HEK293 (cell line): ENCODE results near the gene EIF4G3.
A peak's percentile ranks its signal among the peaks of the same experiment; 100 is the strongest.

Experiments
- IKZF3 ChIP-seq: fragments of 450-650 bp; IDR thresholded peaks from 2 replicates; pipeline ENCODE4 v1.5.0; 2018; ENCODE audit warnings: missing biosample characterization, mild to moderate bottlenecking, missing genetic modification characterization, moderate library complexity
- KLF7 ChIP-seq: fragments of 450-650 bp; formaldehyde crosslinking; IDR thresholded peaks from 2 replicates; pipeline ENCODE4 v1.5.1; 2016; ENCODE audit warnings: missing biosample characterization, missing genetic modification characterization, borderline replicate concordance
- PRDM1 ChIP-seq: fragments of 450-650 bp; formaldehyde crosslinking; IDR thresholded peaks from 2 replicates; pipeline ENCODE4; 2016; ENCODE audit warnings: missing biosample characterization, missing genetic modification characterization
- RBAK ChIP-seq: fragments of 450-650 bp; formaldehyde crosslinking; IDR thresholded peaks from 2 replicates; pipeline ENCODE4 v1.5.1; 2016; ENCODE audit warnings: missing biosample characterization, missing genetic modification characterization
- SP3 ChIP-seq: fragments of 450-650 bp; formaldehyde crosslinking; IDR thresholded peaks from 2 replicates; pipeline ENCODE4 v1.5.1; 2016; ENCODE audit warnings: missing biosample characterization, missing genetic modification characterization
- ZBTB1 ChIP-seq: fragments of 450-650 bp; formaldehyde crosslinking; IDR thresholded peaks from 2 replicates; pipeline ENCODE4 v1.5.1; 2016; ENCODE audit warnings: missing biosample characterization, missing genetic modification characterization
- ZBTB48 ChIP-seq: fragments of 450-650 bp; formaldehyde crosslinking; IDR thresholded peaks from 2 replicates; pipeline ENCODE4 v1.5.1; 2016; ENCODE audit warnings: missing biosample characterization, missing genetic modification characterization
- ZFP41 ChIP-seq: fragments of 450-650 bp; formaldehyde crosslinking; IDR thresholded peaks from 2 replicates; pipeline ENCODE4 v1.5.1; 2016; ENCODE audit warnings: missing biosample characterization, missing genetic modification characterization, borderline replicate concordance
- ZNF112 ChIP-seq: fragments of 450-650 bp; formaldehyde crosslinking; IDR thresholded peaks from 2 replicates; pipeline ENCODE4 v1.5.0; 2017; ENCODE audit warnings: missing biosample characterization, missing genetic modification characterization
- ZNF133 ChIP-seq: fragments of 450-650 bp; formaldehyde crosslinking; IDR thresholded peaks from 2 replicates; pipeline ENCODE4 v1.5.1; 2016; ENCODE audit warnings: missing biosample characterization, missing genetic modification characterization
- ZNF16 ChIP-seq: fragments of 450-650 bp; formaldehyde crosslinking; IDR thresholded peaks from 2 replicates; pipeline ENCODE4 v1.5.1; 2016; ENCODE audit warnings: low read depth, missing biosample characterization, missing genetic modification characterization
- ZNF175 ChIP-seq: fragments of 450-650 bp; formaldehyde crosslinking; IDR thresholded peaks from 2 replicates; pipeline ENCODE4 v1.5.1; 2016; ENCODE audit warnings: missing biosample characterization, missing genetic modification characterization
- ZNF311 ChIP-seq: fragments of 450-650 bp; formaldehyde crosslinking; IDR thresholded peaks from 2 replicates; pipeline ENCODE4 v1.5.1; 2017; ENCODE audit warnings: missing biosample characterization, missing genetic modification characterization, borderline replicate concordance
- ZNF433 ChIP-seq: fragments of 450-650 bp; formaldehyde crosslinking; IDR thresholded peaks from 2 replicates; pipeline ENCODE4 v1.5.1; 2016; ENCODE audit warnings: missing biosample characterization, missing genetic modification characterization, low read depth
- ZNF555 ChIP-seq: fragments of 450-650 bp; formaldehyde crosslinking; conservative IDR thresholded peaks from 2 replicates; pipeline ENCODE4 v1.5.1; 2017; ENCODE audit warnings: missing biosample characterization, mild to moderate bottlenecking, missing genetic modification characterization, inconsistent platforms
- ZNF623 ChIP-seq: fragments of 450-650 bp; formaldehyde crosslinking; IDR thresholded peaks from 2 replicates; pipeline ENCODE4 v1.5.1; 2016; ENCODE audit warnings: missing biosample characterization, missing genetic modification characterization
- ZNF626 ChIP-seq: fragments of 450-650 bp; sonication (Bioruptor Pico); formaldehyde crosslinking; IDR thresholded peaks from 2 replicates; pipeline ENCODE4 v1.5.1; 2018; ENCODE audit warnings: missing biosample characterization, missing genetic modification characterization, inconsistent platforms
- ZNF629 ChIP-seq: fragments of 450-650 bp; formaldehyde crosslinking; IDR thresholded peaks from 2 replicates; pipeline ENCODE4 v1.5.1; 2017; ENCODE audit warnings: missing biosample characterization, missing genetic modification characterization
- ZNF670 ChIP-seq: fragments of 450-650 bp; formaldehyde crosslinking; IDR thresholded peaks from 2 replicates; pipeline ENCODE4 v1.5.1; 2016; ENCODE audit warnings: missing biosample characterization, missing genetic modification characterization, low read depth
- ZNF785 ChIP-seq: fragments of 450-650 bp; formaldehyde crosslinking; IDR thresholded peaks from 2 replicates; pipeline ENCODE4 v1.5.1; 2016; ENCODE audit warnings: missing biosample characterization, missing genetic modification characterization
- TF ChIP-seq, protein P1 (sequence below): fragments of 450-650 bp; formaldehyde crosslinking; IDR thresholded peaks from 2 replicates; pipeline ENCODE4 v1.5.0; 2017; ENCODE audit warnings: missing biosample characterization, missing genetic modification characterization, borderline replicate concordance
- TF ChIP-seq, protein P2 (sequence below): fragments of 450-650 bp; formaldehyde crosslinking; IDR thresholded peaks from 2 replicates; pipeline ENCODE4 v1.5.1; 2016; ENCODE audit warnings: missing biosample characterization, missing genetic modification characterization
- TF ChIP-seq, protein P3 (sequence below): fragments of 450-650 bp; formaldehyde crosslinking; IDR thresholded peaks from 2 replicates; pipeline ENCODE4 v1.5.1; 2016; ENCODE audit warnings: missing biosample characterization, missing genetic modification characterization
- TF ChIP-seq, protein P4 (sequence below): fragments of 450-650 bp; formaldehyde crosslinking; IDR thresholded peaks from 2 replicates; pipeline ENCODE4 v1.5.1; 2016; ENCODE audit warnings: missing biosample characterization, missing genetic modification characterization, low read depth
- TF ChIP-seq, protein P5 (sequence below): fragments of 450-650 bp; formaldehyde crosslinking; IDR thresholded peaks from 2 replicates; pipeline ENCODE4 v1.5.1; 2016; ENCODE audit warnings: missing biosample characterization, missing genetic modification characterization
- TF ChIP-seq, protein P6 (sequence below): fragments of 450-650 bp; formaldehyde crosslinking; IDR thresholded peaks from 2 replicates; pipeline ENCODE4 v1.5.1; 2016; ENCODE audit warnings: missing biosample characterization, missing genetic modification characterization

Gene EIF4G3

DNA sequence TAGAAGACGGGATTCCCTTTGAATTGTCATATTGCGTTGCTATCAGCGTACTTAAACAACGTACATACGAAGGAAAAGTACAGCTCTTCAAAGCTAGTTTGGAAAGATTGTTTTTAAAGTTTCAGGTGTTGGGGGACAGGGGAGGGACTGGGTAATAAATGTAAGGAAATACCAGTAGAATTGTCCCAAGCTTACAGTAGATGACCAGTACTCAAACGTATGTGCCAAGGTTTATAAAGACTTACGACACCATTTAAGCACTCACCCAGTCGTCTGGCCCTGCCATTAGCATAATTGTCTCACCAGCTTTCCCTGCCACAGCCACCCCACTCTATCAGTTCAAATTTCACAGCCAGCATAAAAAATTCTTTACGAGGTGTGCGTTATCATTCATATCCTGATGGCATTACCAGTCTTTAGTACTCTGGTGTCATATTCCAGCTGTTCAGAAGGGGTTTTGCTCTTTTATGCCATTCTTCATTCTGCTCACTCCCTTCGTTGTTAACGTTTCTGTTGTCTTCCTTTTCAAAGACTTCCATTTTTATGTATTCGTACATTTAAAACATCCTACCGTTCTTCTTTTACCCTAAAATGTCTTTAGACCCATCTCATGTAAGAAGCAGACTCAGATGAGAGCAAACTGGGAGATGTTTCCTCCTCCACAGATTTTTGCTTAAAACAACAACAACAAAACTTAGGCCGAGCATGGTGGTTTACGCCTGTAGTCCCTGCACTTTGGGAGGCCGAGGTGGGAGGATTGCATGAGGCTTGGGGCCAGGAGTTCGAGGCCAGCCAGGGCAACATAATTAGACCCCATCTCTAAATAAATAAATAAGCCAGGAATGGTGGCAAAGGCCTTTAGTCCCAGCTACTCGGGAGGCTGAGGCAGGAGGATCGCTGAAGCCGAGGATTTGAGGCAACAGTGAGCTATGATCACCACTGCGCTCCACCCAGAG, 388.6 kb downstream of the EIF4G3 start (continued):
- TF ChIP-seq ZNF433 (tag by site-specific recombination) (no peak), ZNF16 (tag by site-specific recombination) (no peak), ZBTB1 (tag by site-specific recombination) (no peak), ZNF133 (tag by site-specific recombination) (no peak), ZFP41 (tag by site-specific recombination) (no peak), ZNF785 (no peak), ZNF626 (no peak), PRDM1 (tag by site-specific recombination) (no peak), ZNF623 (no peak), KLF7 (tag by site-specific recombination) (no peak), ZNF555 (no peak), ZNF112 (tag by site-specific recombination) (no peak), ZNF311 (tag by site-specific recombination) (no peak), ZNF175 (no peak), ZNF670 (no peak), RBAK (tag by site-specific recombination) (no peak), ZNF629 (tag by site-specific recombination) (peak; percentile 80), IKZF3 (peak; percentile 76), SP3 (tag by site-specific recombination) (no peak), ZBTB48 (tag by site-specific recombination) (no peak)
- TF ChIP-seq, protein P1, sequence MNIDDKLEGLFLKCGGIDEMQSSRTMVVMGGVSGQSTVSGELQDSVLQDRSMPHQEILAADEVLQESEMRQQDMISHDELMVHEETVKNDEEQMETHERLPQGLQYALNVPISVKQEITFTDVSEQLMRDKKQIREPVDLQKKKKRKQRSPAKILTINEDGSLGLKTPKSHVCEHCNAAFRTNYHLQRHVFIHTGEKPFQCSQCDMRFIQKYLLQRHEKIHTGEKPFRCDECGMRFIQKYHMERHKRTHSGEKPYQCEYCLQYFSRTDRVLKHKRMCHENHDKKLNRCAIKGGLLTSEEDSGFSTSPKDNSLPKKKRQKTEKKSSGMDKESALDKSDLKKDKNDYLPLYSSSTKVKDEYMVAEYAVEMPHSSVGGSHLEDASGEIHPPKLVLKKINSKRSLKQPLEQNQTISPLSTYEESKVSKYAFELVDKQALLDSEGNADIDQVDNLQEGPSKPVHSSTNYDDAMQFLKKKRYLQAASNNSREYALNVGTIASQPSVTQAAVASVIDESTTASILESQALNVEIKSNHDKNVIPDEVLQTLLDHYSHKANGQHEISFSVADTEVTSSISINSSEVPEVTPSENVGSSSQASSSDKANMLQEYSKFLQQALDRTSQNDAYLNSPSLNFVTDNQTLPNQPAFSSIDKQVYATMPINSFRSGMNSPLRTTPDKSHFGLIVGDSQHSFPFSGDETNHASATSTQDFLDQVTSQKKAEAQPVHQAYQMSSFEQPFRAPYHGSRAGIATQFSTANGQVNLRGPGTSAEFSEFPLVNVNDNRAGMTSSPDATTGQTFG, result no peak
- TF ChIP-seq, protein P2, sequence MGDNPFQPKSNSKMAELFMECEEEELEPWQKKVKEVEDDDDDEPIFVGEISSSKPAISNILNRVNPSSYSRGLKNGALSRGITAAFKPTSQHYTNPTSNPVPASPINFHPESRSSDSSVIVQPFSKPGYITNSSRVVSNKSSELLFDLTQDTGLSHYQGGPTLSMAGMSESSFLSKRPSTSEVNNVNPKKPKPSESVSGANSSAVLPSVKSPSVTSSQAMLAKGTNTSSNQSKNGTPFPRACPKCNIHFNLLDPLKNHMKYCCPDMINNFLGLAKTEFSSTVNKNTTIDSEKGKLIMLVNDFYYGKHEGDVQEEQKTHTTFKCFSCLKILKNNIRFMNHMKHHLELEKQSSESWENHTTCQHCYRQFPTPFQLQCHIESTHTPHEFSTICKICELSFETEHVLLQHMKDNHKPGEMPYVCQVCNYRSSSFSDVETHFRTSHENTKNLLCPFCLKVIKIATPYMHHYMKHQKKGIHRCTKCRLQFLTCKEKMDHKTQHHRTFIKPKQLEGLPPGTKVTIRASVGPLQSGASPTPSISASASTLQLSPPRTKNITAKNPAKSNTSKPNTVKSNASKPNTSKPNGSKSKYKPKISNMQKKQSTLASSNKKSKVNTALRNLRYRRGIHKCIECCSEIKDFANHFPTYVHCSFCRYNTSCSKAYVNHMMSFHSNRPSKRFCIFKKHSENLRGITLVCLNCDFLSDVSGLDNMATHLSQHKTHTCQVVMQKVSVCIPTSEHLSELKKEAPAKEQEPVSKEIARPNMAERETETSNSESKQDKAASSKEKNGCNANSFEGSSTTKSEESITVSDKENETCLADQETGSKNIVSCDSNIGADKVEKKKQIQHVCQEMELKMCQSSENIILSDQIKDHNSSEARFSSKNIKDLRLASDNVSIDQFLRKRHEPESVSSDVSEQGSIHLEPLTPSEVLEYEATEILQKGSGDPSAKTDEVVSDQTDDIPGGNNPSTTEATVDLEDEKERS (tag by site-specific recombination), result no peak
- TF ChIP-seq, protein P3, sequence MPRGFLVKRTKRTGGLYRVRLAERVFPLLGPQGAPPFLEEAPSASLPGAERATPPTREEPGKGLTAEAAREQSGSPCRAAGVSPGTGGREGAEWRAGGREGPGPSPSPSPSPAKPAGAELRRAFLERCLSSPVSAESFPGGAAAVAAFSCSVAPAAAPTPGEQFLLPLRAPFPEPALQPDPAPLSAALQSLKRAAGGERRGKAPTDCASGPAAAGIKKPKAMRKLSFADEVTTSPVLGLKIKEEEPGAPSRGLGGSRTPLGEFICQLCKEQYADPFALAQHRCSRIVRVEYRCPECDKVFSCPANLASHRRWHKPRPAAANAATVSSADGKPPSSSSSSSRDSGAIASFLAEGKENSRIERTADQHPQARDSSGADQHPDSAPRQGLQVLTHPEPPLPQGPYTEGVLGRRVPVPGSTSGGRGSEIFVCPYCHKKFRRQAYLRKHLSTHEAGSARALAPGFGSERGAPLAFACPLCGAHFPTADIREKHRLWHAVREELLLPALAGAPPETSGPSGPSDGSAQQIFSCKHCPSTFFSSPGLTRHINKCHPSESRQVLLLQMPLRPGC (tag by site-specific recombination), result peak; percentile 41; the same call in 1 of the 2 replicates
- TF ChIP-seq, protein P4, sequence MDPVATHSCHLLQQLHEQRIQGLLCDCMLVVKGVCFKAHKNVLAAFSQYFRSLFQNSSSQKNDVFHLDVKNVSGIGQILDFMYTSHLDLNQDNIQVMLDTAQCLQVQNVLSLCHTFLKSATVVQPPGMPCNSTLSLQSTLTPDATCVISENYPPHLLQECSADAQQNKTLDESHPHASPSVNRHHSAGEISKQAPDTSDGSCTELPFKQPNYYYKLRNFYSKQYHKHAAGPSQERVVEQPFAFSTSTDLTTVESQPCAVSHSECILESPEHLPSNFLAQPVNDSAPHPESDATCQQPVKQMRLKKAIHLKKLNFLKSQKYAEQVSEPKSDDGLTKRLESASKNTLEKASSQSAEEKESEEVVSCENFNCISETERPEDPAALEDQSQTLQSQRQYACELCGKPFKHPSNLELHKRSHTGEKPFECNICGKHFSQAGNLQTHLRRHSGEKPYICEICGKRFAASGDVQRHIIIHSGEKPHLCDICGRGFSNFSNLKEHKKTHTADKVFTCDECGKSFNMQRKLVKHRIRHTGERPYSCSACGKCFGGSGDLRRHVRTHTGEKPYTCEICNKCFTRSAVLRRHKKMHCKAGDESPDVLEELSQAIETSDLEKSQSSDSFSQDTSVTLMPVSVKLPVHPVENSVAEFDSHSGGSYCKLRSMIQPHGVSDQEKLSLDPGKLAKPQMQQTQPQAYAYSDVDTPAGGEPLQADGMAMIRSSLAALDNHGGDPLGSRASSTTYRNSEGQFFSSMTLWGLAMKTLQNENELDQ (tag by site-specific recombination), result no peak
- TF ChIP-seq, protein P5, sequence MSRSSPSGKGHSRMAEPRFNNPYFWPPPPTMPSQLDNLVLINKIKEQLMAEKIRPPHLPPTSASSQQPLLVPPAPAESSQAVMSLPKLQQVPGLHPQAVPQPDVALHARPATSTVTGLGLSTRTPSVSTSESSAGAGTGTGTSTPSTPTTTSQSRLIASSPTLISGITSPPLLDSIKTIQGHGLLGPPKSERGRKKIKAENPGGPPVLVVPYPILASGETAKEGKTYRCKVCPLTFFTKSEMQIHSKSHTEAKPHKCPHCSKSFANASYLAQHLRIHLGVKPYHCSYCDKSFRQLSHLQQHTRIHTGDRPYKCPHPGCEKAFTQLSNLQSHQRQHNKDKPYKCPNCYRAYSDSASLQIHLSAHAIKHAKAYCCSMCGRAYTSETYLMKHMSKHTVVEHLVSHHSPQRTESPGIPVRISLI, result no peak
- TF ChIP-seq, protein P6, sequence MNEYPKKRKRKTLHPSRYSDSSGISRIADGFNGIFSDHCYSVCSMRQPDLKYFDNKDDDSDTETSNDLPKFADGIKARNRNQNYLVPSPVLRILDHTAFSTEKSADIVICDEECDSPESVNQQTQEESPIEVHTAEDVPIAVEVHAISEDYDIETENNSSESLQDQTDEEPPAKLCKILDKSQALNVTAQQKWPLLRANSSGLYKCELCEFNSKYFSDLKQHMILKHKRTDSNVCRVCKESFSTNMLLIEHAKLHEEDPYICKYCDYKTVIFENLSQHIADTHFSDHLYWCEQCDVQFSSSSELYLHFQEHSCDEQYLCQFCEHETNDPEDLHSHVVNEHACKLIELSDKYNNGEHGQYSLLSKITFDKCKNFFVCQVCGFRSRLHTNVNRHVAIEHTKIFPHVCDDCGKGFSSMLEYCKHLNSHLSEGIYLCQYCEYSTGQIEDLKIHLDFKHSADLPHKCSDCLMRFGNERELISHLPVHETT (tag by site-specific recombination), result 0 out of 2 replicates have a peak, but pooled peaks have one; percentile 40
